HG02623 (cell line): Measurements from ENCODE around the gene KIAA1614.
A peak's percentile ranks its signal among the peaks of the same experiment; 100 is the strongest.

ENCODE experiments used
- ATAC-seq: cut with Tn5 transposase; IDR thresholded peaks from one replicate; pipeline ENCODE4 v1.9.1; 2021; ENCODE audit warnings: moderate library complexity; ENCODE audit not compliant: unreplicated experiment

KIAA1614 gene, protein sequence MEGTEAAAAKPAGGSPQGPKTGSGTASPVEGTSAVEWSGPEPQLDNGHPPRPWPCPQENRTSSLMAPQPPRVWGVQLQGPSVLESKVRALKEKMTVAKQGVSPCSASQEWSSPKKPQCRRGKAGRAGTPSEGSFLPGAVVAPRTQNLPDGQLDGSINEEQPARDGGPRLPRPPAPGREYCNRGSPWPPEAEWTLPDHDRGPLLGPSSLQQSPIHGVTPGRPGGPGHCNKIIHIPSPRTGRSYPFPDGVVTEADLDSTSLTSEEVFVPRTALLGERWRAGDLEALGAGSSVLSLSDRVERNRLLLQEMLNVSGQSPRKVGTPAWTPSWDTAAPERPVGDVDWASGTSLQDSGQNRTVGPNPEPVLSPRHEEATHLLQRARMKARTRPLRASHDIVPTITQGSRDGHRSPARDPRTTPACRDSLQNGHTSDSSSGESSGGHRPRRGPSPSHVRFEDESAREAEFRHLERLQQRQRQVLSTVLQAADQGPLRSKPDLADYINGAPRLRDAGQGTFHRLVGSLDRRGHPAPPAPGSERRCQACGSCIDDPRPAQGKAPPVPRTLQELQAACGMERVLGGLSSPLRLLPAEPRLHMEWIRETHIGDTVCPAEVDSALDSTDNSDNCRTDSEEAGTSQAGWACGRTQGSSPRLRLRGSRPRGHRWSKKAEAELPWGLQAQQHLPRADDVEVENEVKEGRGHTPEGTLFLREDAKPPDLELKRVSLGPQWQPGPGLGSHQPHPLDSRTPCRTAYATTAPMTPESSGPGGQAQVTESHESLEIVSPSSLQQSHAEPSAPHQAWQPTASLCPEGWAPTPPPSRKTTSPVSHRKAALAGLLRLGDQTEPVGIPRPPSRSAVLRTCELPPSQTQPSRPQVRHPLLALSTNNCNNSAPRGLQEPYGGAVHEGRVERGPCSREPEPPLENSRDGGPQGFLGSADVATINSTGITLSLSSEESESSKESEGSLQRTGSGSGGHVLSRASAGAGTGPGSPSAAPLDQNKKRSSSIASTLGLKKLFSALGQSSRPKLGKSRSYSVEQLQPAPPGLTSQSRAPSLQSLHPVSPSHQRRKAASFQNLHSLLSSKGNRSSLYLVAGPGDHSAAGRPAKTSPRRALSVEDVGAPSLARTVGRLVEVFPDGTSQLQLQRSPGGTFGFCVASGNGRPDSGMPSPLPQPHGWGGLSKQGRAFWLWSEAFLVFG

DNA sequence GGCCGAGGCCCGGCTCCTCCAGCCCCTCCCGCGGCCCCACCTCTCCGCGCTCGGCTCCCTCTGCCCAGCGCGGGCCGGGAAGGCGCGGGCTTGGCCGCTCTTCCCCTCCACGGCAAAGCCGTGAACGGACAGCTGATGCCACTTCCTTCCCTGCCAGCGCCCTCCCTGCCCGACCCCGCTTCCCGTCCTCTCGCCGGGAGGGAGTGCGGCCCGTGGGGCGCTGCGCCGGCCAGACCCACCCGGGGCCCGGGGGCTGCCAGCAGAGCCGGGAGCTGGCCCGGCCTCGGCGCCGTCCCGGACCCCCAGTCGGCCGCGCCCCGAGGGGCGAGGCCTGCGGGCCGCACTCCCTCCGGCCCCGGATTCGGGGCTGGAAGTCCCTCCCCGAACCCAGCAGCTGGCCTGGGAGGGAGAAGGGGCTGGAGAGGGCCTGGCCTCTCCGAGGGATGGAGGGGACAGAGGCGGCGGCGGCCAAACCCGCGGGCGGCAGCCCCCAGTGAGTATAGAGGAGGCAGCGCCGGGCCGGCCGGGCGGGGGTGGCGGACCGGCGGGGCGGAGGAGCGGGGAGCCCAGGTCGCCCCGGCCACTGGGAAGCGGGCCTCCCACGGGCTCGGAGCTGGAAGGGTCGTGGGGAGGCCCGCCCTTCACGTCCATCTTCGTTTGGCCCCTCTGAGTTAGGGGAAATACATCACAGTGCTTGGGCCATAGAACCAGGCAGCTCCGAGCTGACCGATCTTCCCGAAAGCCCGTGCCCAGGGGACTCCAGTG lies at the start of gene KIAA1614:
TSS of gene KIAA1614 (plus strand) at position 97 of the 765 bp plus-strand sequence. CDS start at position 444, 347 bp downstream.
- no peak for ATAC-seq

DNA sequence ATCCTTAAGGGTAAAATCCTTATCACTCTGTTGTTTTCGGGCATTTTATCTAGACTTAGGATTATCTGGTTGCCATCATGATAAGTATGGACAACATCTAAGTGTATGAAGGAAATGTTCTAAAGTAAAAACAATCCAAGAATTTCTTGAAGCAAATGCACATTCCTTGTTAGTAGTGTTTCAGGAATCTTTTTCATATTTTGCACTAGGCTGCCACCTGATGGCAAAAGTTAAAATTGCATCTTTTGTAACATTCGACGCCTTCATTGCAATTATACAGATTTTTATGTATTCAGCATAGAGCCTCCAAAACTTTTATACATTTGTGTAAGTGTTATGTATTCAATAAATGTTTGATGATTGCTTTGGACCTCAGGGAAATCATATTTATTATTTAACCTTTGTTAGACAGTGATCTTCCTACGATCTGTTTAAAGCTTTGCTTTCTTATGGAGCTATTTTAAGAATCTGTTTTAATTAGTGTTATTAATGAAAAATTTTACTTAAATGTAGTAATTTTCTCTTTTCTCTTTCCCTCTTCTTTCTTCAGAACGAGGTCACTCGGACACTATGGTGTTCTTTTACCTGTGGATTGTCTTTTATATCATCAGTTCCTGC lies 49.4 kb upstream of the KIAA1614 start:
- no peak for ATAC-seq

DNA sequence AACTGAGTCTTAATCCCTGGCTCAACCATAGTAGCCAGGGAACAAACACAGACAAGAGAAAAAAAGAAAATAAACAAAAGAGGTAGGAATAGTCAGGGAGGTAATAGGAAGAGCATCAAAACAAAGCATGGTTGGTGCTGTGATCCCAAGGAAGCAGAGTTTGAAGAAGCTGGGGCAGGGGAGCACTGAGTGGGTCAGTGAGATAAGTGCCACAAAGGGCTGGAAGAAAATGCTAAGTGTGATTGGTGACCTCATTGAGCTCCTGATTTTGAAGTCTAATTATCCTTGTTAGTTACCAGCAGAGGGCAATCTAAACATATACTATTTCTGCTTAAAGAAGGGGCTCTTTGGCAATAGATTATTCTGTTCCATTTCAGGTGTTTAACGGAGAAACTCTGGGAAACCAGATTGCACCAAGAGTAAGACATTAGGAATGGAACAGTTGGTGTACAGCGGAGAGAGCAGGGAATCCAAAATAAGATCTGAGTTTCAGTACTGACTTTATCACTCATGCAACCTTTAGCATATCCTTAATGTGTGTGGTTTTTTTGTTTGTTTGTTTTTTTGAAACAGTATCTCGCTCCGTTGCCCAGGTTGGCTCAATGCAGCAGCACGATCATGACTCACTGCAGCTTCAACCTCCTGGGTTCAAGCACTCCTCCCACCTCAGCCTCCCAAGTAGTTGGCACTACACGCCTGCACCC lies 30.7 kb upstream of the KIAA1614 start:
- no peak for ATAC-seq

DNA sequence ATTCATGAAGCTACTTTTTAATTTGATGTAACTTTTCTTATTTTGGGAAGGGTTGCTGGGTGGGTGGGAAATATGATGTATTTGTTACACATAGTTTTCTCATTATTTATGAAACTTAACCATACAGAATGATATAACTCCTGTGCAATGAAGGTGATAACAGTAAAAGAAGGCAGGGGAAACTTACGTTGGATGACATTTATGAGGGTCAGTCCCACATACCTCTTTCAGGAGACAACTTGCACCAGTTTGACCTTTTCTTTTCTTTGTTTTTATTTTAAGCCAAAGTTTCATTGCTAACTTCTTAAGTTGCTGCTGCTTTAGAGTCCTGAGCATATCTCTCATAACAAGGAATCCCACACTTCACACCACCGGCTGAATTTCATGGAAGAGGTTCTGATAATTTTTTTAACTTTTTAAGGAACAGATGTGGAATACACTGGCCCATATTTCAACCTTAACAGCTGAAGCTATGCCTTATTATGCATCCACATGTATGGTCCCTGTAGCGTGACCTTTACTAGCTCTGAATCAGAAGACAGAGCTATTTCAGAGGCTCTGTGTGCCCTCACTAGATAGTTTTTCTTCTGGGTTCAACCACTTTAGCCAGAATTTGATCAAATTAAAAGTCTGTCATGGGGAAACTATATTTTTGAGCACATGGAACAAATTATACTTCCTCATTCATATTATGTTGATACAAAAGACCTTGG lies 28.0 kb upstream of the KIAA1614 start:
- ATAC-seq, result no peak

DNA sequence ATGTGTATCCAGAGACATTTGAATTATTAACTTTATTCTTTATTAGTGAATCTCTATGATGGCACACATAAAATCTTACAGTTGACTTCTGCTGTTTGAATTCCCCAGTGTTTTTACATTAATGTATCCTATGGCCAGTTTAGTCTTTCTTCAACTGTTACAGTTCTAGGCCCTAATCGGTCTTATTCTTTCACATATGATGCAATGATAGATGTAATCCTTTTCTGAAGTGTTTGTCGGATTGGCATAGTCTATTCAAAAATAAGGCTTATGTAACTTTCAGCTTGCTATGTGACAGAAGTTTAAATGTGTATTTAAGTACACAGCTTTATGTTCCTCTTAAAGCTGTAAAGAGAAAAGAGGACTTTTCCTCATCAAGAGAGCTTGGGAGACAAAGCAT lies 26.4 kb upstream of the KIAA1614 start:
- no peak for ATAC-seq

DNA sequence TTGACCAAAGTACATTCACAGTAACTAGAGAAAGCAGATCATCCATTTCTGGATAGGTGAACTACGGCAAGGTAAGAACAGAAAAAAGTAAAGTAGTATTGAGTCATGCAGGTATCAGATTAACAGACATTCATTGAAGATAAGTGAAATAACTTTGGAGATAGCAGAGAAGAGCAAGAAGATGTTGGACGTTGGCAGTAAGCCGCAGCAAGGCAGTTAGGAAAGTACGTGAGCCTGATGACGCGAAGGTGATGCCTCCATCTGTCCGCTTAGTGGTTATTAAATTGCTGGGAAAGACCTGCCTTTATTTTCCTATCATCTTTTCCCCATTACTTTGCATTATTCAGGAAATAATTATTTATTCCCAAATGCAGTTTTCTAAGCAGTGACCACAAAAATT lies 24.9 kb upstream of the KIAA1614 start:
- ATAC-seq, result no peak

DNA sequence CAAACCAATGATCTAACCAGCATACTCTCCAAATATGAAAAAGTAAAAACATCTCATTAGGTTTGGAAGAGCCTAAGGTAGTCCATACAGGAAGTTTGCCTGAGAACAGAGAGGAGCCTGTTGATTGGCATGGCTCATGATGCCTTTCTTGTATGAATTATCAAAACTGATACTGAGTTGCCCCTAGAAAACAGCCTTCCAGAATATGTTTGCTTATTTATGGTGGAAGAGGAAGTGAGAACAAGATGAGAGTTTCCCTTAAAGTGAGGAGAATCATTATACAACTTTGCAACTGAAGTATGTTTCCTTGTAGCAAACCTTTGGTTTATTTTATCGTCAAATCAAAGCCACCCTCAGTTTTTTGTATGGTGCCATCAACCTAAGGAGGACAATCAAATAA lies 23.8 kb upstream of the KIAA1614 start:
- peak; percentile 75 for ATAC-seq

DNA sequence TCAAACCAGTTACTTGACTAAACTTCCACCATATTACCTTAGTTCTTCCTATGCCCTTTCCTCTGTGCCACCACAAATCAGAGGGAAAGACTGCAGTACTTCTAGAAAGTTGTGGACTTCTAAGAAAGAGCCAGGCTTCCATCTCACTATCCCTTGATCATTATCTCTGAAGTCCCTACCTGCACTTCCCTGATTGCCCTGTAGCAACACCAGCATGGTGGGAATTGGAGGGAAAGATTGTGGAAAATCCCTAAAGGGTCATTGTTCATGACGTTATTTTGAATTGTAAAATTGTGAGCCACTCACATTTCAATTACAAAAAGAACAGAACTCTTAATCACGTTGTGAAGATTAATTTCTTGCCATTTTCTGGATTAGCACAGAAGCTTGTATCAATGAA lies 23.4 kb upstream of the KIAA1614 start:
- peak; percentile 11 for ATAC-seq

DNA sequence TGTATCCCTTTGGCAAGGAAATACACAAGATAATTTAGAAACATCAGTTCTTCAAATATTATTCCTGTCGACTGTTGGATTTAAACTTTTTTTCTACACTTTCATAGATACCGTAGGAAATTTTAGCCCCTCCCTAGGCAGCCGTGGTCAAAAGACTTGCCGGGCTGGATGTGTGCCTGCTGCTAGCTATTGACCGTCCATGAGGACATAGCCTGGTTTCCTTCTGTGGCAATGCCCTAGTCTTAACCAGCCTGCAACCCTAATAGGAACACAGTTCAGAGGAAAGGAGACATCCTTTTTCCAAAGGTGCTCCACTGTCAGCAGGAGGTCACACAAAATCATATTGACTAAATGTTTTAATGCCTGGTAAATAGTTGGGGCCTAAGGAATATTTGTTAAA lies 20.4 kb upstream of the KIAA1614 start:
- ATAC-seq, result no peak

DNA sequence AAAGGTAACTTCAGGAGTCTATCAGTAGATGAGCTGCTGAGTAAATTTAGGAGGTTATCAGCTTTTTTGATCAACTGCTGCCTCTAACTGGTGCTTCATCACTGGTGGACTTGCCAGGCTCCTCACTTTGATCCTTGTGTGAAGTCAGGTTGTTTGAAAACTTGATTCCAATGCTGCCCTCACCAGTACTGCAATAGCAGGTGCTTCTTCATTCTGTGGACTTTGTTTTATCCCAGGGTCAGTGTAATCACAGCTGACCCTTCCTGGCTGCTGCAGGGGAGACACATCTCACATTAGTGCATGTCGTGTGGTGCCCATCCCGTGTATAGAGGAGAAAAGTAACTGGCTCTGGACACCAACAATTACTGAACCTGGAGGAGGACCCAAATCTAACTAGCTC lies 20.0 kb upstream of the KIAA1614 start:
- ATAC-seq, result no peak

DNA sequence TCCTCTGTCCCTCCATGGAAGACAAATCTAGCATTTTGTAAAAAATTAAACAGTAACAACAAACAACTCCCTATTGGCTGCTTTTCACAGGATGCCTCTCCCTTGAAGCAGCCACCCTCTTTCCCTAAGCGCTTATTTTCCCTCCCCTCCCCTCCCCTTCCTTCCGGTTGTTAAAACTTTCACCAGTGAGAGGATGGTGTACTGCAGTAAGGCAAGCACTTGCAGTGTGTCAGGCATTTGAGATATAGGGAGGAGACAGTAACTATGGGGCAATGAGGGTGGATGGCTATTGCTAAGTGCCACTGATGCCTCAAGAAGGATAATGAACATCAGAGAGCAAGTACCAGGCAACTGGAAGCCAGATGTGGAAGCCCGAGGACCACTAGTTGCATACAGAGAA lies 19.1 kb upstream of the KIAA1614 start:
- no peak for ATAC-seq

DNA sequence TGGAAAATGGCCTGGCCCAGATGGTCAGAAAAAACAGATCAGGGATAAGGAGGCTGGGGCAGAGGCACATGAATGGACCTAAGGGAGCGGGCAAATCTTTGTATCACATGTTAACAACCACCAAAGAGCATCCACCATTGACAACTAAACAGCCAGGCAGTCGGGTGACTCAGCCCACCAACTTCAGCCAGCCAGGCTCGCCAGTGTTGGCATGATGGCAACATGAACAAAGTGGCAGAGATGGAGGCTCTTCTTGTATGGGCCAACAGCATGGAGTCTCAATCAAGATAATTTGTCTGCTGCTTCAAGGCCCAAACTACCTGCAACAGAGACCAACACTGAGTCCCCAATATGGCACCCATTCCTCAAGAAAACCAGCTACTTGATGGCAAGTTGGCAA lies 16.5 kb upstream of the KIAA1614 start:
- ATAC-seq, result no peak

DNA sequence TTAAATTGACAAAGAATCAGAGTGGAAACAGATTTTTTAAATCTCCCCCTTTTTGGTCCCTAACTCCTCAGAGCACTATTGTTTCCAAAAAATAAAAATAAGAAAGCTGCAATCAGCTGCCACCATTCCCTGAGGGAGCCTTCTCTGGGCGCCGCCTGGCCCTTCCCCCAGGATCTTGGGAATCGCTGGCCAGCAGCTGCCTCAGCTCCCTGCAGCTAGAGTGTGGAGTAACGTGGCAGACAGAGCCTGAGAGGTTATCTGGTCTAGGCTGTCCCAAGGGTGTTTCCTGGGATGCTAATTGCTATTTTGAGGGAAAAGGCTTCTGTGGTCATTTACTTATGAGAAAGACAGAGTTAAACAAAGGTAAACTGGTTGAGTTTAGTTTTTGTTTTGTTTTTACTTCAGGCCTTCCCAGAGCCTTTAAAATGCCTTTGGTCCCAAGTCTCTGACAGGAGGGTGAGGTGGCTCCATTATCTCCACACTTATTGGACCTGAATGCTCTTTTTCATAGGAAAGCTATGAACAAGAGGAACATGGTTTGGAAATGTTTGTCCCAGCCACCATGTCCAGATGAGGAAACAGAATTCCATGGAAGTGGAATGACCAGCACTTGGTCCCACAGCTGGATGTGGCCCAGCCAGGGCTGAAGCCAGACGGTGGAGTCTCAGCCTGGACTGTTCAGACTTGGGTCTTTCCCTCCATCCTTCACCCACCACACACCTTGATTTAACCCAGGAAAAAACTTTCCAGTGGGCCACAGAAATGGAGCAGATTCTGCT lies 14.1 kb upstream of the KIAA1614 start:
- ATAC-seq, result no peak

DNA sequence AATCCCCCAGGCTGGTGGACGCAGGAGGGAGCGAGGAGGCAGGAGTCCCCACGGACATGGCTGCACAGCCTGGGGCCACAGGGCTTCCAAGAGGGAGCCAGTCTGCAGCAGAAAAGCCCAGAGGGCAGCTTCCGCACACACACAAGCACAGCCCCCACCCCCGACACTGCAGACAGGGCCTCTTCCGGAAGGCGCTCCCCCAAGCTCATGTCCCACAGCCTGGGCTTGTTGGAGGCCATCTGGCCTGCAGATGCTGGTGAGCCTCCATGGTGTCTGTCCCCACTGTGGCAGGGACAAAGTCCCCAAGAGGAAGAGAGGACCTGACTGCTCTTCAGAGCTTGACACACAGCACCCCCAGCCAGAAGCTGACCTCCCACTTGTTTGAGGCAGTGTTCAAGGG lies 13.4 kb upstream of the KIAA1614 start:
- no peak for ATAC-seq

DNA sequence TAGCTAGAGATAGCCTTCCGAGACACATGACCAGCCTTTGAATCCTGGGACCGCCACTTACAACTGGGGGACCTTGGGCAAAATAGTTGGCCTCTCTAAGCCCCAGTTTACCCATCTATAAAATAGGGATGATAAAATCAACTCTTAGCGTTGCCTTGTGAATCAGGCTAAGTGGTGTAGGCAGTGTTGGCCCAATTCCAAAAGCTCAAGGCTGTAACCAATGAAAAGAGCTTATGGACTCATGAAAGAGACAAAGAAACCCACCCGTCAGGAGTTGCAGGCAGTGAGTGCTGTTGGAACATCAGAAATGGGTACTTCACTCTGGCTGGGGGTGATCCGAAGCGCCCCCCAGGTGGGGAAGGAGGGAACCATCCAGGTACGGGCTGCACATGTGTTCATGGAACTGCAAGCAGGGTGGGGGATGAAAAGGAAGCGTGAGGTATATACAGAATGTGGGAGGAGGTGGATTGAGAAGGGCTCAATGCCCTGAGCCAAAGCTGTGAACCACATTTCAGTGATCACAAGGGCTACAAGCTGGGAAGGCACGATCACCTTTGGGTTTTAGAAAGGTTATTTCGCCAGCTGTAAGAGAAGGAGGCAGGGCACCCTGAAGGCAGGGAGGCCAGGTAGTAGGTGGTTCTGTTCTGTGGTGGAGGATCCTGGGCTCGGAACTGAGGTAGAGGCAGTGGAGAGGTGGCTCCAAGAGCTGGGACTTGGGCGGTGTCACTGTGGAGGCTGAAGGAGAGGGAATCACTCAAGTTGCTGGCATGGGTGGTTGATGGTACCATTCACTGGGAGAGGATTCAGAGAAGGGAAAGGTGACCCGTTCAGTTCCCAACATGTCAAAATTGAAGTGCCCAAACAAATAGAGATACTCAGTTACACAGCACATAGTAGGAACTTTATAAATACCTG lies 11.4 kb upstream of the KIAA1614 start:
- ATAC-seq, result no peak

DNA sequence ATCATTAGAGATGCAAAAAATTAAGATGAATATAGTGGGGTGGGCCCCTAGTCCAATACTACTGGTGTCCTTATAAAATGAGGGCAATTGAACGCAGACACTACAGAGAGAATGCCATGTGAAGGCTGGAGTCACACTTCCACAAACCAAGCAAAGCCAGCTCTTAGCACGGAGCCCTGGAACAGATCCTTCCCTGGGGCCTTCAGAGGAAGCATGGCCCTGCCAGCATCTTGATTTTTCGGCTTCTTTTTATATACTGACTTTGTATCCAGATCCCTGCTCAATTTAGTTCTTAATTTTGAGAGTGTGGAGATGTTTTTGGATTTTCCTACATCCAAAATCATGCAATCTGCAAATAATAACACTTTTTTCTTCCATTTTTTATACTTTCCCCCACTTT lies 10.2 kb upstream of the KIAA1614 start:
- ATAC-seq, result no peak

DNA sequence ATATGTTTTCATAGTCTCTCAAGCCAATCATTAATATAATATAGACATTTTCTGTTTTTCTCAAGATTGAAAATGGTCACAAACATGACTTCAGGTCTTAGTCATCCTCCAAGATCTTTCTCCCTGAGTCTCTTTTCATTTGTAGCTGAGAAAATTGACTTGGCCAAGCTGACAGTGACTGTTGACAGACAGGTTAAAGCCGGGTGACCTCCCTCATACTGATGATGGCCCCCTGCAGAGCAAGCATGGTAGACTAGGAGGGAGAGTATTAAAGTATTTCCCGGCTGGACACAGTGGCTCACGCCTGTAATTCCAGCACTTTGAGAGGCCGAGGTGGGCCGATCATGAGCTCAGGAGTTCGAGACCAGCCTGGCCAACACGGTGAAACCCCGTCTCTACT lies 6.8 kb upstream of the KIAA1614 start:
- ATAC-seq, result no peak
